WERI-Rb-1 (cell line): ENCODE measurements around the gene ZNF407.

ENCODE experiments used
- DNase-seq: peaks from one replicate; pipeline ENCODE4 v3.0.0-alpha.2; 2020
- H3K27ac ChIP-seq: fragments of 250-450 bp; sonication (Bioruptor Pico); 2 replicates; pipeline ENCODE4 v1.5.1; 2020; ENCODE audit warnings: mild to moderate bottlenecking, moderate library complexity
- H3K27me3 ChIP-seq: fragments of 250-450 bp; sonication (Bioruptor Pico); 2 replicates; pipeline ENCODE4 v1.5.1; 2021; ENCODE audit warnings: mild to moderate bottlenecking, low read depth, moderate library complexity; ENCODE audit not compliant: insufficient read depth, severe bottlenecking
- H3K36me3 ChIP-seq: fragments of 250-450 bp; sonication (Bioruptor Pico); 2 replicates; pipeline ENCODE4 v1.5.1; 2020; ENCODE audit warnings: mild to moderate bottlenecking, moderate library complexity
- H3K4me3 ChIP-seq: 2 replicates; pipeline ENCODE4 v1.5.1; 2011; ENCODE audit warnings: low read depth, mild to moderate bottlenecking, control low read depth, low read length
- H3K9me3 ChIP-seq: fragments of 250-450 bp; sonication (Bioruptor Pico); 2 replicates; pipeline ENCODE4 v1.5.1; 2021; ENCODE audit warnings: mild to moderate bottlenecking, moderate library complexity; ENCODE audit not compliant: severe bottlenecking
- CTCF ChIP-seq: IDR thresholded peaks from 2 replicates; pipeline ENCODE4 v1.5.1; 2011; ENCODE audit warnings: low read depth, mild to moderate bottlenecking, control low read depth, inconsistent platforms, low read length

Gene ZNF407

GRCh38 chr18:74828200-74828599, 230.5 kb downstream of the ZNF407 start:
- no peak for TF ChIP-seq CTCF
- no peaks in the 10 kb centered on the region for H3K9me3 ChIP-seq
- H3K4me3 ChIP-seq: no peak overlapping the region
- no peaks in the 10 kb centered on the region for H3K27me3 ChIP-seq
- DNase-seq: no peak
- no peak overlapping the region for H3K27ac ChIP-seq
- no peaks in the 10 kb centered on the region for H3K36me3 ChIP-seq

- Histone ChIP-seq H3K9me3 (no peaks in the 10 kb centered on the region), H3K36me3 (no peaks in the 10 kb centered on the region), H3K4me3 (no peak overlapping the region), H3K27ac (no peak overlapping the region), H3K27me3 (no peaks in the 10 kb centered on the region)
- no peak for DNase-seq
- TF ChIP-seq CTCF: no peak
These were observed 234.0 kb downstream of the ZNF407 start for GRCh38 chr18:74831571-74832250.

- no peak for DNase-seq
- Histone ChIP-seq H3K27me3 (no peaks in the 10 kb centered on the region), H3K36me3 (no peaks in the 10 kb centered on the region), H3K27ac (no peak overlapping the region), H3K4me3 (no peak overlapping the region), H3K9me3 (no peaks in the 10 kb centered on the region)
- TF ChIP-seq CTCF: no peak
These were observed 234.7 kb downstream of the ZNF407 start for GRCh38 chr18:74832381-74832780.

GRCh38 chr18:74832999-74833398, 235.3 kb downstream of the ZNF407 start:
- H3K27ac ChIP-seq: no peak overlapping the region
- TF ChIP-seq CTCF: no peak

GRCh38 chr18:74834424-74835309, 237.0 kb downstream of the ZNF407 start:
- Histone ChIP-seq H3K4me3 (no peak overlapping the region), H3K36me3 (no peaks in the 10 kb centered on the region), H3K27ac (no peak overlapping the region), H3K9me3 (no peaks in the 10 kb centered on the region), H3K27me3 (no peaks in the 10 kb centered on the region)
- DNase-seq: no peak
- TF ChIP-seq CTCF: no peak

More at GRCh38 chr18:74832999-74833398, 235.3 kb downstream of the ZNF407 start:
- Histone ChIP-seq H3K27me3 (no peaks in the 10 kb centered on the region), H3K36me3 (no peaks in the 10 kb centered on the region), H3K9me3 (no peaks in the 10 kb centered on the region), H3K4me3 (no peak overlapping the region)
- no peak for DNase-seq
